Posterior vena cava (tissue), 2 donors: ENCODE data around the gene HTR3D. TPM values are rescaled to one million over a fixed set of nuclear protein-coding genes. Genes with fewer than 3 reads are reported as not detected.
"Not testable (repeated sequence)": the region's sequence is repeated elsewhere in the genome, so short reads cannot be mapped to it uniquely, and the experiment has no call there.

ENCODE experiments used
- DNase-seq: peaks from one replicate; pipeline ENCODE4 v3.0.0-alpha.2; 2020; ENCODE audit warnings: low spot score
- intact Hi-C, 2 donors: fragments of 100-400 bp; cut with DNase I; formaldehyde crosslinking; loops; one replicate each; pipeline versions ENCODE4 v1.14.1 to v1.14.2; 2022 to 2023
- total RNA-seq, 2 donors: library from RNA; stranded (reverse); fragmentation: NEBNext Ultra II Directional; extraction: Animal tissue kit (Norgen Biotek cat#: 25700); gene quantifications; one replicate each; pipeline ENCODE4 v1.2.1, GENCODE V29; 2021
- donor health status: DM: yes; HTN: yes; CAD: no.
- donor health status: DM: yes; HTN: yes; CAD: no.

HTR3D gene
- total RNA-seq, 2 donors from 2014 or later: not detected

DNA sequence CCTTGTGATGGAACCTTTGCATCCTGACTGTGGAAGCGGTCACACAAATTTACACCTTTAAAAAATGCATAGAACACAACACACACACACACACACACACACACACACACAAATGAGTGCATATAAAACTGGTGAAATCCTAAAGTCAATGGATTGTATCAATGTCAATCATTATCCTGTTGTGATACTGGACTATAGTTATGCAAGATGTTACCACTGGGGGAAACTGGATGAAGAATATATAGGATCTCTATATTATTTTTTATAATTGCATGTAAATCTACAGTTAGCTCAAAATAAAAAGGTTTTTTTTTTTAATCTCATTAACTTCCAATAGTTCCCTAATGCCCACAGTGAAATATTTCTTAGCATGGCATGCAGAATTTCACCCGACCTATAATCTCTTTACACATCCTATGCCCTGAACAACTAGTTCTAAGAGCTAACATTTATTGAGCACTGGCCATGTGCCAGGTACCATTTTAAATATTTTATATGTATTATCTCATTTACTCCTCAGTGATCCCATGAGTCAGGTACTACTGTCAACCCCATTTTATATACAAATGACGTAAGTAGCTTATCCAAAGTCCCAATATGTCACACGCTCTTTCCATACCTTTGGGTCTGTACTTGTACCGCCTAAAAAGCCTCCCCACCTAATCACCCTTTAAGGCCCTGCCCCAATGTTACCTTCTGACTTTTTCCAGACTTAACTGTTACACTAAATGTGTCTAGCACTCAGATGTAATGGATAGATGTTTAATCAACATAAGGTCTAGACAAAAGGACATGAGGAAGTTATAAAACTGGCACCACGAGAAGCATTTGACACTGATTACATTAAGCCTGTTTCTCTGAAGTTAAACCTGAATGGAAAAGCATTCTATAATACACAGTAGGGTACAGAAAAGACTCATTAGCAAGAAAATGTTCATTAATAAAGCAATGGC lies 19.3 kb upstream of the HTR3D start:
- DNase-seq: no peak
- intact Hi-C loops: no loop called here

DNA sequence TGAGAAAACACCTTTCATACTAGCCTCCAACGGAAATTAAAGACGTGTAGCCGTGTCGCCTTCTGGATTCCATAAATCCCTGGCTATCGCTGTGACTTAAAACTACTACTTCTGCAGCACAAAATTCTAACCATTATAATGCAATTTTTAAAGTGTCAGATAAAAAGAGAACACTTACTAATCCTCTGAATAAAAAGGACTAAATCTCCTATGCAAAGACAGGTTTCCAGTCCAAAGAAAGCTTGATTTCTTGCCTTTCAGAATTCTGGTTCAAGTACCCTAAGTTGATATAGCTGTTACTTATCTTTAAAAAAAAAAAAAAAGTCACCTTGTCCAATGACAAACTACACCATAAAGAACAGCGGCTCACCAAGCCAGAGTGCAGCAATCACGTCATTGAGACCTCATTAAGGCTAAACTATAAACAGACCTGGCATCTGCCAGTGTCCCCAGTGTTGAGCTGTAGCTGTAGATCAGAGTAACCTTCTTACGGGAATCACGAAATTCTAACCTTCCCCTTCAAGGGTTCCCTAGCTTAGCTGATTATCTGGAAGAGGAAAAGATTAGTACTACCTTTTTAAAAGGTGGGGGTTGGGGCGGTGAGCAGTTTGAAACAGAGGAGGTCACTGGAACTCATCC lies 16.0 kb upstream of the HTR3D start:
- no peak for DNase-seq
- intact Hi-C loops: no loop called here

DNA sequence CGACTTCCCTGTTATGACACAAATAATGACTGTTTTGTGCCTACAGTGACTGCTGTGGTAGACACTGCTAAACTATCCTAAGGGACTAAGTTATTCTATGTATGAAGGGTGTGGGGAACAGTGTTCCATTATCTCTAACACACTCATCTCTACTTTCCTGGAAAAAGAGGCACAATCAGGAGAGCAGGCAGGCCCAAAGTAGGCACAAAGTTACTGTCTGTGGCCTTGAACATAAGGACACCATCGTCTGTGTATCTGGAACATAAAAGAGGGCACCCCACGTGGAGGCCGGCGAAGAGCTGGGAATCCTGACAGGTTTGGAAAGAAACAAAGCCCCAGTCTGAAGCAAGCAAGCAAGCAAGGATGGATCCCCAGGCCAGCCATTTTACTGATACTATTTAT lies 15.4 kb upstream of the HTR3D start:
- intact Hi-C loops: no loop called here
- DNase-seq: no peak

DNA sequence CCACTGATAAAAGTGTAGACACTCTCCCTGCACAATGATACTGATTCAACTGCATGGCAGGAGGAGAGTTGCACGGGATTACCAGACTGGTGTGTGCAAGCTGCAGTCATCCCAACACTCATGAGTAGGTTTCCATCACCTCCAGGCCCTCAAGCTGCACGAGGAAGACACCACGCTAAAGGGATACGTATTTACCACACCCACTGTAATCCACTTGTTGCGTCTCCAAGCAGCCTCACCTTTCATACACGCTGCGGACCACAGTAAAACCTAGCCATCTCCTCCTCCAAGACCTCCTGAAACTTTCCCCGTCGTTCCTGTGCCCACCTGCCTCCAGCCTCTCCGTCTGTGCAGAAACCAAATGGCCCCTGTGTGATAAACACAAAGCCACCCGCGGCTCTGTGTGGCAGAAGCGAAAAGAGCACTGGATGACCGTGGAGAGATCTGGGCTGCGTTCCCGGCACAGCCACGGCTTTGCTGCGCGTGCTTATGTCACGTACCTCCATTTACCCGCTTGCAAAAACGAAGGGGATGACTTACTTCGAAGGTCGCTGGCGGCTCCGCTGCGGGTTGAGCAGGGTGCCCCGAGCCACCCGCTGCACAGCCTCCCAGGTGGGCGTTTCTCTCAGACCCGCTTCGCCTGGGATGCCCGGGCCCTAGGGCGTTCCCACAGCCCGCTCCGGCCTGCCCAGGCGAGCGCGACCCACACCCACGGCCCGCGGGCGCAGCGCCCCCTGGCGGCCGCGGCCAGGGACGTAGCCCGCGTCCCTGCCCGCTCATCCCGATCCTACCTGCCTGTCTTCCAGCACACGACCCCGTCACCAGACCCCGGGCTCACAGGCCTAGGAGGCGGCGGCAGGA lies 14.5 kb upstream of the HTR3D start:
- DNase-seq: peak; percentile 90
- intact Hi-C loops: no loop called here

DNA sequence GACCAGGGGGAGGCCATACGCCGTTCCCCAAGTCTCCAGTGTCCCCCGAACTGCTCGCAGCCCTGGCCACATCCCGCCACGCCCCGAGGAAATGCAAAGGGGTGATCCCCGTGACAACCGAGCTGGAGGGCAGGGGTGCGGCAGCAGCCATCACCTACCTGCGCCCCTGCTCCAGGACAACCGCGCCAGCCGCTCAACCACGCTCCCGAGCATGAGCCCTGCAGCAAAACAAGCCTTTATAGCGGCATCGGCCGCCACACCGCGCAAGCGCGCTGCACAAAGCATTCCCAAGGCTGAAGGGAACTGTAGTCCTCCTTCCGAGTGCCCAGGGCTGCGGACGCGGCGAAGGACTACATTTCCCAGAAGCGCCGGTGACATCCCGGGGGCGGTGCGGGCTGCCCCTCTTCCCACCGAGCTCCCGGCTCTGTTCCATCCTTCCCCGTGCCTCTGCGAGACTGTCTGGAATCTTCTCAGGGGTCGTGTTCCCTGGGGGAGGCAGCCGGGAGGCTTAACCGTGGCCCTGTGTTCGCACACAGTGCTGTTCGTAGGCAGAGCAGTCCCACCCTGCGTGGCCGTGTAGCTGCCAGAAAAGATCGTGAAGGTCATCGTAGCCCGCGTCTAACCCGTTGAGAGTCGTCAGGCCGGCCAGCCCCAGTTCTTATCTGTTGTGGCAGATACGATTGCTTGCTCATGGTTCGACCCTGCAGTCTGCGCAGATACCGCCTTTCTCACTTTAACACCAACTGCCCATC lies 13.7 kb upstream of the HTR3D start, which contains the start of gene ABCC5:
ABCC5 (minus strand) TSS at position 213 of the 752 bp plus-strand sequence. CDS start 3,492 bp downstream, outside the sequence.
- intact Hi-C loops: no loop called here
- peak; percentile 97 for DNase-seq

DNA sequence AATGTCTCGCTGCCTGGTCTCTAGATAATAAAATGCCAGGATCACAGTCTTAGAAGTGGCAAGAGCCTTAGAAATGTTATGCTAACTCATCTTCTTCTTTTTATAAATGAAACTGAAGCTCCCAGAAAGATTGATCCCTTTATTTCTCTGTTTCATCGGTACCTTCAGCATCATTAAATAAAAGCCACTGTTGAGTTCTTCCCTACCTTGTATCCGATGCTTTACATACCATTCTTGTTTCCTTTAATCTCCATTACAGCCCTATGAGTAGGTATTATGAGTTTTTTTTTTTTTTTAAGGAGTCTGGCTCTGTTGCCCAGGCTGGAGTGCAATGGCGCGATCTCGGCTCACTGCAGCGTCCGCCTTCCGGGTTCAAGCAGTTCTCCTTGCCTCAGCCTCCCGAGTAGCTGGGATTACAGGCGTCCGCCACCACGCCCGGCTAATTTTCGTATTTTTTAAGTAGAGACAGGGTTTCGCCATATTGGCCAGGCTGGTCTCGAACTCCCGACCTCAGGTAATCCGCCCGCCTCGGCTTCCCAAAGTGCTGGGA lies 13.0 kb upstream of the HTR3D start:
- intact Hi-C loops: no loop called here
- peak; percentile 58 for DNase-seq

DNA sequence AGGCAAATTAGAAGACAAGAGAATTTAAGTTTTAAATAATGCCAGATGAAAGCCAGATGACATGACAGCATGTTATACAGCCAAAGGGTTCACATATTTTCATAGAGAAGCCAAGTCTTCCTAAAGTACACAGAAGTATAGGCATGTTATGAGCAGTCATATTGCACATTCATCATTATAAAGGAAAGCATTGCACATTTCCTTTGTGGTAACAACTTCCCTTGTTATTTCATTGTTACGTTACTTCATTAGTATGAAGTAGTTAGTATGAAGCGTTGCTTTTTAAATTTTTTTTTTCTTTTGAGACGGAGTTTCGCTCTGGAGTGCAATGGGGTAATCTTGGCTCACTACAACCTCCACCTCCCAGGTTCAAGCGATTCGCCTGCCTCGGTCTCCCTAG lies 9.2 kb upstream of the HTR3D start:
- intact Hi-C loops: no loop called here

DNA sequence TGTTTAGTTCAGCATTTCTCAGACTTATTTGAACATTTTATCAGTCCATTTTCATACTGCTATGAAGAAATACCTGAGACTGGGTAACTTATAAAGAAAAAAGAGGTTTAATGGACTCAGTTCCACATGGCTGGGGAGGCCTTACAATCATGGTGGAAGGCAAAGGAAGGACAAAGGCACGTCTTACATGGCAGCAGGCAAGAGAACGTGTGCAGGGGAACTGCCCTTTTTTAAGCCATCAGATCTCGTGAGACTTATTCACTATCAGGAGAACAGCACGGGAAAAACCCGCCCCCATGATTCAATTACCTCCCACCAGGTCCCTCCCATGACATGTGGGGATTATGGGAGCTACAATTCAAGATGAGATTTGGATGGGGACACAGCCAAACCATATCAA lies 6.3 kb upstream of the HTR3D start:
- DNase-seq, intact Hi-C loops: not testable (repeated sequence)

More for the DNA sequence above, 9.2 kb upstream of the HTR3D start:
- no peak for DNase-seq

DNA sequence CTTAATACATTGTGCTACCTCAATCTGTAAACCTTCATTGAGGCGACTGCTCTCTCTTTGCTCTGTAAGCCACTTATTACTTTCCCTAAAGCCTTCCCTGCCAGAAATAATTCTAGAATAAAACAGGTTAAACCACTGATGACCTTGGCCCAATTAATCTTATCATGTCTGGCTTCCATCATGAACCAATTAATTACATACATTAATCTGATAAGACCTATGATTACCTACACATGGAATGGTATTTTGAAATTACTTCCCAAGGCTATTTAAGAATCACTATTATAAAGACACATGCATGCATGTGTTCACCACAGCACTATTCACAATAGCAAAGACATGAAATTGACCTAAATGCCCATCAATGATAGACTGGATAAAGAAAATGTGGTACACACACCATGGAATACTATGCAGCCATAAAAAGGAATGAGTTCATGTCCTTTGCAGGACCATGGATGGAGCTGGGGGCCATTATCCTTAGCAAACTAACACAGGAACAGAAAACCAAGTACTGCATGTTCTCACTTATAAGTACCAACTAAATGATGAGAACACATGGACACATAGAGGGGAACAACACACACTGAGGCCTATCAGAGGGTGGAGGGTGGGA lies 3.2 kb upstream of the HTR3D start:
- intact Hi-C loops, DNase-seq: not testable (repeated sequence)

DNA sequence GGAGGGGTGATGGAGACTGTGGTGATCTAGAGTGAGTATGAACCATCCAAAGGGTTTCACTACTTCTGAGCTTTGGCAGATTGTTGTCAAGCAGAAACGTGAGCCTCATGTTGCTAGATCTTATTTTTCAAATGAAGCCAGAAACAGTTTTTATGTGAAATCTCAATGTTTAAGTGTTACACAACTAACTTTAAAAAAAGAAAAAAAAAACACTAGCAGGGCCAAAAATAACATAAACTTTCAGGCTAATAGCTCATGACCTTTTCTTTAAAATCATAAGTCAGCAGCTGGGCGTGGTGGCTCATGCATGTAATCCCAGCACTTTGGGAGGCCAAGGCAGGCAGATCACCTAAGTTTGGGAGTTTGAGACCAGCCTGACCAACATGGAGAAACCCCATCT lies 2.1 kb upstream of the HTR3D start:
- intact Hi-C loops: no loop called here
- DNase-seq: no peak

DNA sequence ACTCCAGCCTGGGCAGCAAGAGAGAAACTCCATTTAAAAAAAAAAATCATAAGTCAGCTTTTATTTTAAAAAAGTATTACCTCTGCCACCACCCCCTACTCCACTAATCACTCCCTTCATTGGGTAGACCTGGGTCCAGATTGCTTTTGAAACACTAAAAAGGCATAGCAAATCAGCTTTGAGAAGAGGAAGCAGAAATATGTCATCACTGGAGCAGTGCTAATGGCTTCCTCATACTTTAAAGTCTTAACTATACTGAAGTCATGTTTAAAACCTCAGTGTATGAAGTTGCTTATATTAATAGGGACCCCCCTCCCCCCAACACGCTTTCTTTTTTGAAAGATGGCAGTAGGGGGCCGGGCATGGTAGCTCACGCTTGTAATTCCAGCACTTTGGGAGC lies 1.0 kb upstream of the HTR3D start:
- no peak for DNase-seq
- intact Hi-C loops: no loop called here

DNA sequence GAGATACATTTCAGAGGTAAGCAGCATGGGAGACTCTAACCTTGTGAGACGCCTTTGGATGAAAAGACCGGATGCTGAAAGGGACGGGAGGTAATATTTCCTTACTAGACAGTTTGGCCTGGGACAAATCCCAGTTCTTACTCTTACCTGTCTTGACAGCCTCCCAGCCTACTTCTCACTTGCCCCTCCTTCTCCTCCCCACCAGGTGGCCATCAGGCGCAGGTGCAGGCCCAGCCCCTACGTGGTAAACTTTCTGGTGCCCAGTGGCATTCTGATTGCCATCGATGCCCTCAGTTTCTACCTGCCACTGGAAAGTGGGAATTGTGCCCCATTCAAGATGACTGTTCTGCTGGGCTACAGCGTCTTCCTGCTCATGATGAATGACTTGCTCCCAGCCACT lies 6.3 kb downstream of the HTR3D start:
- no peak for DNase-seq
- intact Hi-C loops: no loop called here

DNA sequence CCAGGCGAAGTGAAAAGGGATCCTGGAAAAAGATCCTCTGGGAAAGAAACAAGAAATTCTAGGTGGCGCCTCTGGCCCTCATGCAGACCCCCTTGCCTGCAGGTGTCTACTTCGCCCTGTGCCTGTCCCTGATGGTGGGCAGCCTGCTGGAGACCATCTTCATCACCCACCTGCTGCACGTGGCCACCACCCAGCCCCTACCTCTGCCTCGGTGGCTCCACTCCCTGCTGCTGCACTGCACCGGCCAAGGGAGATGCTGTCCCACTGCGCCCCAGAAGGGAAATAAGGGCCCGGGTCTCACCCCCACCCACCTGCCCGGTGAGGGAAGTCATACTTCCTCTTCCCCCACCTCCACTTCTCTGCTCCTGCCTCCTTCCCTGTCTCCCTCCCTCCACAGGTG lies 6.8 kb downstream of the HTR3D start:
- DNase-seq, intact Hi-C loops: not testable (repeated sequence)

DNA sequence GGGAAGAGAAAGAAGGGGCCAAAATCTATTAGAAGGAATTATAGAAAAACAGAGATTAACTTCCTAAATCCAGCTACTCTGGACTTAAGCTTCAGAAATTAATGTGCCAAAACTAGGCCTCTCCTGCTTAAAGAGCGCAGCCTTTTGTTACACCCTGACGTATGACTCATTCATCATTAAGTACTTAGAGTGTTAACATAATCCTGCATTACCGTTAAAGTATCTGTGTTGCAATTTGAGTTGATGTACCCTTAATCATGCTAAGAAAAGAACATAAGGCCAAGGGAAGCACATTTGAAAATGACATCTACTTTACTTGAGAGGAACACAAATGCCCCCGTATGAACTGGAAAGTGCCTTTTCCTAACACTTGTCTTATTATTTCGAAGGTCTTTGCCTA lies 7.9 kb downstream of the HTR3D start:
- no peak for DNase-seq
- intact Hi-C loops: no loop called here

DNA sequence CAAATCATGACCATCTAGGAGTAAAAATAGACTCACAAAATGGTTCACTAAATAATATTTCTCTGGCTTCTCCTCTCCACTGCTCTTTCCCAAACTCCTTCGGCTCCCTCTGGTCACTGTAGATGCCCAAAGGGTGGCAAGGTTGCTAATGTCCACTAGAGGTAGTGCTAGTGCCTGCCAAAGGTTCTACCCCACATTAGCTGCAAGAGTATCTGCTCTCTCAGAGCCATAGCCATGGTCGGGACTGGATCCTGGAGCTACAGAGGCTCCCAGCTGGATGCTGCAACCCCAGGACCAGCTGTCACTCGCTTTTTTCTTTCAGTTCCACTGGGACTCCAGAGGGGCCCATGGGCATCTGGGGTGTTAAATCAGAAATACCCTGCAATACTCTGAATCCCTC lies 8.5 kb downstream of the HTR3D start:
- no peak for DNase-seq

DNA sequence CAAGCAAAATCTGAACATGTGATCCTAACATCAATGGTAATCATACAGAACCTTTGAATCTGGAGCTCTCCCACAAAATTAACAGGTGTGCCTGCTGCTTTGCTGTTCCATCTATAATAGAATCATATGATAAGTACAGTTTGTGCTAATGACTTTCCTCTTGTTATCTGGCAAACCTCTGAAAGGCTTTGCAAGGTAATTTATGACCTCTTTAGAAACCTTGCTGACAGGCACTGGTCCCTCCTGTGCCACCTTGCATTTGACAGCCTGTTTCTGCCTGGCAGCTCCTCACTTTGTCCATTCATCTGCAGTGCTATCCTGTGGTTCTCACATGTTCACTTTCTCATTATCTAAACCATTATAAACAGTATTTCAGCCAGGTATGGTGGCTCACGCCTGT lies 11.1 kb downstream of the HTR3D start:
- DNase-seq: no peak
- intact Hi-C loops: no loop called here

More for the DNA sequence above, 8.5 kb downstream of the HTR3D start:
- intact Hi-C loops: no loop called here

DNA sequence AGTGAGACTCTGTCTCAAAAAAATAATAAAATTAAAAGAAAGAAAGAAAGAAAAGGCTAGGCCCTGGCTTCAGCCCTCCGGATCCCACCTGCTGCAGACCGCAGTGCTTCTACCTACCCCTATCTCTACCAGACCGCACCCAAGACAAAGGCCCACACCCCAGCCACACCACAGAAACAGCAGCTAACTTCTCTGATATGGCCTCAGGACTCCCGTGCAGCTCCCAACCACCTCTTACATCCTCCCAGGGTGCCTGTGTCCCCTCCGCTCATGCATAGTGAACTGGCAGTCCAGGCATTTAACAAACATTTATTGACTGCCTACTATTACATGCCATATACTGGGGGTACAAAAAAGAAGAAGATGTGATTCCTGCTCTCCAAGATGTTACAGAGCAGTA lies 14.5 kb downstream of the HTR3D start:
- DNase-seq: no peak
- intact Hi-C loops: no loop called here

DNA sequence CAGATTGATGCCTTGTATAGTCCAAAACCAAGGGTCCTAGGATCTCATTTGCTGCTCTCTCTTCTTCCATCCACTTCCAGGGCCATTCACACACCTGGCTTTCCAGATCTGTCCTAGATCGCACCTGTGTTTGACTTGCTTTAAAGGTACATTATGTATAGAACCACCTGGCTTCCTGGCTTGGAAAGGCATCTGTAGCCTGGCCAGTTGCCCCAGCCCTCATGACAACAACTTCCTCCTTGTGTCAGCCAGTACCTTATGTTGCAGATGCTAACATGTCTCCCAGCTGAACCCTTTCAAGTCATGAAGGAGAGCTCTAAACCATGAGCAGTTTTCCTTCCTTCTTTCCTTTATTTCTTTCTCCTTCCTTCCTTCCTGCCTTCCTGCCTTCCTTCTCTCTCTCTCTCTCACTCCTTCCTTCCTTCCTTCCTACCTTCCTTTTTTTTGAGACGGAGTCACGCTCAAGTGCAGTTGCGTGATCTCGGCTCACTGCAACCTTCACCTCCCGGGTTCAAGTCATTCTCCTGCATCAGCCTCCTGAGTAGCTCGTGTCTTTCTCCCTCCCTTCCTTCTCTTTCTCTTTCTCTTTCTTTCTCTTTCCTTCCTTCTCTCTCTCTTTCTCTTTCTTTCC lies 18.8 kb downstream of the HTR3D start:
- intact Hi-C loops: no loop called here

More for the DNA sequence above, 18.8 kb downstream of the HTR3D start:
- DNase-seq: no peak
